Neural progenitor cell (in vitro differentiated cells): ENCODE results near the gene POLDIP3.

Experiments used
- CTCF ChIP-seq: fragments of 200-600 bp; sonication (generic); IDR thresholded peaks from 2 replicates; pipeline ENCODE4 v1.5.1; 2017; ENCODE audit warnings: antibody characterized with exemption, mild to moderate bottlenecking
- EZH2phosphoT487 ChIP-seq: fragments of 200-600 bp; sonication (generic); IDR thresholded peaks from 2 replicates; pipeline ENCODE4 v1.6.1; 2017; ENCODE audit warnings: antibody characterized with exemption

GRCh38 chr22:42602470-42602869, 12.2 kb downstream of the POLDIP3 start:
- TF ChIP-seq CTCF (no peak), EZH2phosphoT487 (no peak)
